ENCODE data around the gene KRTAP10-12. TPM values are rescaled to one million over a fixed set of nuclear protein-coding genes. Genes with fewer than 3 reads are reported as not detected.

The KRTAP10-12 gene
- total RNA-seq, 1 experiment from 2014 or later, result not detected

- TF ChIP-seq CDX4 (CRISPR knock-in tag; IDR thresholded peaks at IDR 0.05; ENCODE audit: borderline replicate concordance) (no peak), FOXP1 (CRISPR knock-in tag; IDR thresholded peaks at IDR 0.05; ENCODE audit: borderline replicate concordance) (no peak), SMAD3 (CRISPR knock-in tag; IDR thresholded peaks at IDR 0.05; ENCODE audit: borderline replicate concordance) (no peak), EMX1 (CRISPR knock-in tag; IDR thresholded peaks at IDR 0.05) (no peak), ZBTB21 (CRISPR knock-in tag; IDR thresholded peaks at IDR 0.05; ENCODE audit: borderline replicate concordance) (no peak), MXD4 (CRISPR knock-in tag; IDR thresholded peaks at IDR 0.05; ENCODE audit: borderline replicate concordance) (no peak), CBFB (CRISPR knock-in tag; IDR thresholded peaks at IDR 0.05; ENCODE audit: low read depth) (no peak), PRDM15 (CRISPR knock-in tag; IDR thresholded peaks at IDR 0.05) (no peak), ATF3 (CRISPR knock-in tag; conservative IDR thresholded peaks at IDR 0.05) (no peak), ZNF532 (CRISPR knock-in tag; IDR thresholded peaks at IDR 0.05; ENCODE audit: borderline replicate concordance) (no peak), ZNF425 (CRISPR knock-in tag; conservative IDR thresholded peaks at IDR 0.05) (no peak)
- ChIA-PET POLR2A (no interaction called here), CTCF (no interaction called here)
- DNase-seq (ENCODE audit: low spot score) (no peak), ATAC-seq (no peak)
- H3K4me3 Mint-ChIP-seq, result no peak overlapping the region
- peaks cover 6% of the 10 kb centered on the region; the same call in 1 of the 2 replicates for H3K36me3 Mint-ChIP-seq
- H3K4me1 Mint-ChIP-seq, result peaks cover 10% of the 10 kb centered on the region
- H3K27ac Mint-ChIP-seq, result no peak overlapping the region
- H3K27me3 Mint-ChIP-seq (ENCODE audit: low read depth), result peaks cover 6% of the 10 kb centered on the region
- peaks cover 7% of the 10 kb centered on the region; the same call in 1 of the 2 replicates for H3K9me3 Mint-ChIP-seq
Observed at GRCh38 chr21:44650265-44650972, 46.6 kb upstream of the KRTAP10-12 start.

- ChIA-PET POLR2A (no interaction called here), CTCF (no interaction called here)
- Mint-ChIP-seq H3K4me3 (no peak overlapping the region), H3K27ac (no peak overlapping the region), H3K27me3 (ENCODE audit: low read depth) (peaks cover 6% of the 10 kb centered on the region), H3K36me3 (peaks cover 10% of the 10 kb centered on the region), H3K4me1 (peaks cover 10% of the 10 kb centered on the region), H3K9me3 (peaks cover 11% of the 10 kb centered on the region)
- no peak for TF ChIP-seq ZNF263 (CRISPR knock-in tag; IDR thresholded peaks at IDR 0.05; ENCODE audit: low read depth)
- DNase-seq (ENCODE audit: low spot score) (no peak), ATAC-seq (no peak)
Observed at GRCh38 chr21:44650973-44651675, 45.8 kb upstream of the KRTAP10-12 start.
